Mammary epithelial cell (primary cell): ENCODE measurements around the gene DRD2.

Experiments
- EZH2 ChIP-seq: IDR thresholded peaks from 2 replicates; pipeline ENCODE4 v1.6.1; 2012; ENCODE audit warnings: low read length, inconsistent platforms, borderline replicate concordance
- TF ChIP-seq, protein P1 (sequence below), 2 donors: IDR thresholded peaks in 1 of 2; conservative IDR thresholded peaks in 1 of 2; 2 replicates each; pipeline ENCODE4 v1.5.1; 2011 to 2012; ENCODE audit warnings: inconsistent platforms in 2 of 2, low read length in 2 of 2, mild to moderate bottlenecking in 2 of 2, control low read depth in 1 of 2, low read depth in 1 of 2; ENCODE audit not compliant: insufficient read depth in 1 of 2; ENCODE audit errors: extremely low read depth in 1 of 2

DNA sequence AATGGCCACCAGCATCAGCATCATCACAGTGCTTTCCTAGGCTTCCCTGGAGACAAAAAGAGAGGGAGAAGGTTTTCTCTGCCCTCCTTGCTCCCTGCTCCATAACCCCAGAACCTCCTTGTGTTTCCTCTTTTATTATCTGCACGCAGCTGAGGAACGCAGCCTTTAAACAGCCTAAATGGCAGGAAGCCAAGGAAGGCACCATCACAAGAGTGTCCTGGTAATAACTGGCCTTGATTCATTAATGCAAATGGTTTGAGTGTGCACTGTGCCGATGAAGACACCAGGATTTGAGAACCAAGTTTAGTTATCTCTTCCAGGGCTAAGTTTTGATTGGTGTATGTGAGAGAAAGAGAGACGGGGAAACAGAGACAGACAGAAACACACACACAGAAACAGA, 29.4 kb upstream of the DRD2 start:
- TF ChIP-seq, protein P1, sequence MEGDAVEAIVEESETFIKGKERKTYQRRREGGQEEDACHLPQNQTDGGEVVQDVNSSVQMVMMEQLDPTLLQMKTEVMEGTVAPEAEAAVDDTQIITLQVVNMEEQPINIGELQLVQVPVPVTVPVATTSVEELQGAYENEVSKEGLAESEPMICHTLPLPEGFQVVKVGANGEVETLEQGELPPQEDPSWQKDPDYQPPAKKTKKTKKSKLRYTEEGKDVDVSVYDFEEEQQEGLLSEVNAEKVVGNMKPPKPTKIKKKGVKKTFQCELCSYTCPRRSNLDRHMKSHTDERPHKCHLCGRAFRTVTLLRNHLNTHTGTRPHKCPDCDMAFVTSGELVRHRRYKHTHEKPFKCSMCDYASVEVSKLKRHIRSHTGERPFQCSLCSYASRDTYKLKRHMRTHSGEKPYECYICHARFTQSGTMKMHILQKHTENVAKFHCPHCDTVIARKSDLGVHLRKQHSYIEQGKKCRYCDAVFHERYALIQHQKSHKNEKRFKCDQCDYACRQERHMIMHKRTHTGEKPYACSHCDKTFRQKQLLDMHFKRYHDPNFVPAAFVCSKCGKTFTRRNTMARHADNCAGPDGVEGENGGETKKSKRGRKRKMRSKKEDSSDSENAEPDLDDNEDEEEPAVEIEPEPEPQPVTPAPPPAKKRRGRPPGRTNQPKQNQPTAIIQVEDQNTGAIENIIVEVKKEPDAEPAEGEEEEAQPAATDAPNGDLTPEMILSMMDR (conservative IDR thresholded peaks at IDR 0.05 in 1 of 2, IDR thresholded peaks at IDR 0.05 in 1 of 2; ENCODE audit: extremely low read depth in 1 of 2, insufficient read depth in 1 of 2, low read depth in 1 of 2, low read length in 2 of 2): no peak
- no peak for TF ChIP-seq EZH2
